ENCODE measurements around the gene MUC4. TPM values are rescaled to one million over a fixed set of nuclear protein-coding genes. Genes with fewer than 3 reads are reported as not detected.
"Not testable (repeated sequence)": the region's sequence is repeated elsewhere in the genome, so short reads cannot be mapped to it uniquely, and the experiment has no call there.

MUC4 gene
- polyA plus RNA-seq, 1 donor = 0.70 TPM

GRCh38 chr3:195809796-195810454 is 1.8 kb downstream of the MUC4 start:
- DNase-seq = no peak

DNA sequence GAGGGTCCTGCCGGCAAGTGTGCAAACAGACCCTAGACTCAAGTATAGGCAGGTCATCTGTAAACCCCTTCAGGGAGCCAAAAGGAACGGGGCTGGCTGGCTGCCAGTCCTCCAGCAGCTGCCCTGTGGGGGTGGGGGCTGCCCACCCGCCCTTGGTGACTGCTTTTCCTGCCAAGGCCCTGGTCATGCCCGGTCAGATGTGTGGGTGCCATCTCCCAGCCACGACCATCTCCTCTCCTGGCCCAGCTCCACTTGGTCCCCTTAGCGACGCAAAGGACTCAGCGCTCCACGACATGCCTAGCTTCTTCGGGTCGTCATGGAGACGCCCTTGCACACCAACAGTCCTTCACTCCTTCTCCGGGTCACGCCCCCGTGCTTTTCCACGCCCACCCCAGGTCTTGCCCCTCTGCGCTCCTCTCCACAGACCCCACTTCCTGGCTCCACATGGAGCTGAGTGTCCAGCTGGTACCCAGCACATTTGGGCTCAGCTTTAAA is 2.4 kb downstream of the MUC4 start:
- DNase-seq = no peak

- DNase-seq = no peak
These were observed 2.9 kb downstream of the MUC4 start for GRCh38 chr3:195808741-195809290.

GRCh38 chr3:195807681-195808121 is 4.0 kb downstream of the MUC4 start:
- no peak for DNase-seq

GRCh38 chr3:195806916-195807231 is 4.9 kb downstream of the MUC4 start:
- DNase-seq = no peak

DNA sequence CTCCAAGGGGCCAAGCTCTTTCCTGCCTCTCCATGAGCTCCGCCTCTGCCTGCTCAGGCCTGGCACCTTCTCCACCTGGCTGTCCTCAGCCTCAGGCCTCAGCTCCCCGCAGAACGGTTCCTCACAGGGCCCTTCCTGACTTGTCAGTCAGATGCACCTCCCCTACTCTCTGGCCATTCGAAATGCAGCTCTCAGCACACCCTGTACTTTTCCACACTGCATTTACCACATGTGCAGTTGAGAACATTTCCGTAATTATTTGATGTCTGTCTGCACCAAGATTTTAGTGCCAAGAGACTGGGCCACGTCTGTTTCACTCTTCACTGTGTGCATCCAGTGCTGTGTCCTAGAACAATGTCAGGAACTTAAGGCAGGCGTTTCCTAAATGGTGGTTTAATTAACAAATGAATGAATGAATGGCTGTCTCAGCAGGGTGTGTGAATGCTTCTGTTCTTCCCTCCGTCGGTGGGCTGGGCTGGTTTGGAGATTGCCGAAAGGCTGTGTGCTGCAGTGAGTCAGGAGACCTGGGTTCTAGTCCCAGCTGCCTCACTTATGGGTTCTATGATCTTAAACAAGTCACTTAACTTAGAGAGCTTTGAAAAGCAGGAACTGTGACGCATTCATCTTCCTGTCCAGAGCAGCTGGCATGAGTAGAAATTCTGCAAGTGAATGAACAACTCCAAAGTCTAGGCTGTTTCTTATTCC is 5.4 kb downstream of the MUC4 start:
- DNase-seq = no peak

DNA sequence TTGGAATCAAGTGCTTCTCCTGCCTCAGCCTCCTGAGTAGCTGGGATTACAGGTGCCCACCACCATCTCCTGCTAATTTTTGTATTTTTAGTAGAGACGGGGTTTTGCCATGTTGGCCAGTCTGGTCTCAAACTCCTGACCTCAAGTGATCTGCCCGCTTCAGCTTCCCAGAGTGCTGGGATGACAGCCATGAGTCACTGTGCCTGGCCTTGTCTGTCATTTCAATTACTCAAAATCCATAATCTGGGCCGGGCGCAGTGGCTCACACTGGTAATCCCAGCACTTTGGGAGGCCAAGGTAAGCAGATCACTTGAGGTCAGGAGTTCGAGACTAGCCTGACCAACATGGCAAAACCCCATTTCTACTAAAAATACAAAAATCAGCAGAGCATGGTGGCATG is 6.1 kb downstream of the MUC4 start:
- DNase-seq = not testable (repeated sequence)

DNA sequence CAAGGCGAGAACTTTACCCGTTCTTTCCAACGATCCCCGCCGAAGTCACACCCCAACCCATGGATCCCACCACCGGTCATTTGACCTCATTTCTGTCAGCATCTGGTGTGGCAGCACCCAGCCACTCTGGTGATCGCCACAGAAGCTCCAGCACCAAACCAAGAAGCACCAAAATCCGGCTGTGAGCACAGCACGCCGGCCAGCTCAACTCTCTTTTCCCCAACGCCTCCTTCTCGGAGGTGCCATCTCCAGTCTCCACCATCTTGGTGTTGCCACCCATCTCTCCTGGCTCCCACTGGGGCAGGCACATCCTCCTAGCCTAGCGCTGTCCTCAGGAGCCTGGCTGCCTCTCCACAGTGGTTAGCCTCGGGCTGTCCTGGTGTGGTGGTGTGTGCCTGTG is 6.5 kb downstream of the MUC4 start:
- DNase-seq = no peak

- peak; percentile 44 for DNase-seq
These were observed 8.3 kb downstream of the MUC4 start for GRCh38 chr3:195803289-195803908.

DNA sequence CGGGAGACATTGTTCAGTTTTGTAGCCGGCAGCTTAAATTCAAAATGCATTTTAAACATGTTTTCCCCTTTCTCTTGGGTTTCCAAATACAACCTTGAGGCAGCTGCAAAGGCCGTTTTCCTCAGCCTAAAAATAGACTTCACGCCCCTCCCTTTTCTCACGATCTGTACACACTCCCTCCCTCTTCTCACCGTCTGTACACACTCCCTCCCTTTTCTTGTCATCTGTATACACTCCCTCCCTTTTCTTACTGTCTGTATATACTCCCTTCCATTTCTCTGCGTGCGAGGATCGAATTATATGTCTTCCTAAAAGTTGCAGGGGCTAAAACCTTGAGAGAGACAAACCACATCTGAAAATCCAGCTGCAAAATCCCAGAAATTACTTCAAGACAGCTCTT is 8.9 kb downstream of the MUC4 start:
- DNase-seq = peak; percentile 60

- DNase-seq = no peak
These were observed 9.4 kb downstream of the MUC4 start for GRCh38 chr3:195802261-195802701.

DNA sequence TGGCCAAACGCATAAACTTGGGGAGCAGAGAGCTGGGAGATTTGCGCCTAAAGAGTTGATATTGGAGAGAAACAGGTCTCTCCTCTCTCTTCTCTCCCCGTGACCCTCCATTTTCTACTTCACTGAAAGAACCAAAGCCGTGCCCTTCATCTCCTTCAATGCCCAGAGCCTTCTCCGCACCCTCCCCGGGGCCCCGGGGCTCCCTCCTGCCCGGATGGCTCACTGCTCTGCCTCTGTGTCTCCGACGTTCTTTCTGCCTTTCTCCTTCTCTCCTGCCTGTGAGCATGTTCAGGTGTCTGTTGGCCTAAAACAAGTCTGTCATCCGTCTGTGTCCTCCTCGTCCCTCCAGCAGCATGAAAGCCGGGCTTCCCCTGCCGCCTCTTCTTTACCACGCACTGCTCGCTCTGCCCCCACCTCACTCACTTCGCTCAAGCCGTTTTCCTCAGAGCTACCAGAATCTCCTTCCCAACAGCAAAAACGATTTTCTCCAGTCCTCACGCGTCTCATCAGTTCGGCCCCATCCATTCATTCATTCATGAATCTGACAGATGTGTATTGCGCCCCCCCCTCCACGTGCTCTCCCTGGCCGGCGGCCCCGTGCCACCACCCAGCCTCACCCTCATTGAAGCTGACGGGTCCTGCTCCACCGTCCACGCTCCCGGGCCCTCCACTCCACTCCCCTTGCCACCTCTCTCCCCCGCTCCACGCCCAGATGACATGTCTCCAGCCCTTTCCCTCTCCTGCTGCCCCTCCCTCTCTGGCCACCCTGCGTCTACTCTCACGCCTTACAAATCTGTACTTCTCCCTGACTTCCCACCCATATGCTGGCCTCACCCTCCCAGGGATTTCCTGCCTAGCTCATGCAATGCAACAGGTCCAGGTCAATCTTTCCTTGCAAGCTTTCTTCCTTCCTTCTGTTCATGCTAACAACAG is 10.2 kb downstream of the MUC4 start:
- DNase-seq = no peak

- DNase-seq = no peak
These were observed 11.5 kb downstream of the MUC4 start for GRCh38 chr3:195800240-195800639.

- DNase-seq = no peak
These were observed 14.9 kb downstream of the MUC4 start for GRCh38 chr3:195796795-195797194.

DNA sequence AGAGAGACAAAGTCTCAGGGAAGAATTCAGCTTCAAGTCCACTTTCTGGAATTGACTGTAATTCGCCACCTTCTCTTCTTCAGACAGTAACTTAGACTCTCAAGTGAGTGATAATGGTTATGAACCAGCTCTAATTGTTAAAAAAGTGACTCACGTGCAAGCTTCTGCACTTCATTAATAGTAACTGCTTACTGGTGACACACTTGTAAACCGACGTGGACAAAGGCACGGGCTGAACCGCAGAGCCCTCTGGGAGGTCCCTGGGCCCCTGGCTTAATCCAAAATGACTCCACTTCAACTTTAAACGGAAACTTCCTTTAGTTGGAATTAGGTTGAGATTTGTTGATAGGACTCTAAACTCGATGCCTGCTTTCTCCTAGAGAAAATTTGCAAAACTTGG is 17.0 kb downstream of the MUC4 start:
- DNase-seq = no peak

GRCh38 chr3:195792621-195793020 is 19.1 kb downstream of the MUC4 start:
- DNase-seq = not testable (repeated sequence)

DNA sequence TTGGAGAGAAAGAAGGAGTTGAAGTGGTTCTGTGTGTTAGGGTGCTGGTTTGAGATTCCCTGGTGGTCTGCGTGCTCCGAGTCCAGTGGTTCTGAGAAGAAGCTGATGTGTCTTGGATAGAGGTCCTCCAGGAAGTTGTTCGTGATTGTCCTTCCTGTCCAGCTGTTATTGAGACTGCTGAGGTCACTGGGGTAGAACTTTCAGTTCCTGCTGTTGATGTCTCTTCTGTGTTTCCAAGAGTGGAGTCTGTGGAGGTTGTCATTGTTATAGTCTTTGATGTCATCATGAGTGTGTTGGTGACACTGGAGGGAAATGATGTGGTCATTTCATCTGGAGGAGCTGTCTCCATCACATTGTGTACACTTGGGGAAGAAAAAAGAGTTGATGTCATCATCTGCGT is 20.8 kb downstream of the MUC4 start:
- no peak for DNase-seq

GRCh38 chr3:195788711-195789581 is 22.8 kb downstream of the MUC4 start:
- no peak for DNase-seq

GRCh38 chr3:195785781-195786405 is 25.8 kb downstream of the MUC4 start:
- DNase-seq = not testable (repeated sequence)

- not testable (repeated sequence) for DNase-seq
These were observed 27.7 kb downstream of the MUC4 start for GRCh38 chr3:195784031-195784430.

DNA sequence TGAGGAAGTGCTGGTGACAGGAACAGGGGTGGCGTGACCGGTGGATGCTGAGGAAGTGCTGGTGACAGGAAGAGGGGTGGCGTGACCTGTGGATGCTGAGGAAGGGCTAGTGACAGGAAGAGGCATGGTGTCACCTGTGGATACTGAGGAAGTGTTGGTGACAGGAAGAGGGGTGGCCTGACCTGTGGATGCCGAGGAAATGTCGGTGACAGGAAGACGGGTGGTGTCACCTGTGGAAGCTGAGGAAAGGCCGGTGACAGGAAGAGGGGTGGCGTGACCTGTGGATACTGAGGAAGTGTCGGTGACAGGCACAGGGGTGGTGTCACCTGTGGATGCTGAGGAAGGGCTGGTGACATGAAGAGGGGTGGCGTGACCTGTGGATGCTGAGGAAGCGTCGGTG is 30.5 kb downstream of the MUC4 start:
- DNase-seq = not testable (repeated sequence)
